Transverse colon (tissue), 4 donors: ENCODE measurements around the gene PF4V1.

Experiments used
- CTCF ChIP-seq, 5 experiments: fragments of 200-600 bp in 3 of 5; fragments of 450-650 bp in 2 of 5; sonication (generic) in 3 of 5; IDR thresholded peaks; 1 replicate in 2 of 5; 2 replicates in 3 of 5; pipeline ENCODE4 v1.5.1; 2016 to 2017; ENCODE audit warnings: antibody characterized with exemption in 5 of 5, inconsistent platforms in 3 of 5, mild to moderate bottlenecking in 2 of 5, moderate library complexity in 1 of 5
- POLR2AphosphoS5 ChIP-seq, 3 donors: sonication (generic); formaldehyde crosslinking; IDR thresholded peaks; one replicate each; pipeline ENCODE4 v1.6.1; 2016; ENCODE audit warnings: antibody characterized with exemption in 3 of 3

- TF ChIP-seq POLR2AphosphoS5 (IDR thresholded peaks at IDR 0.05) (no peak), CTCF (IDR thresholded peaks at IDR 0.05) (no peak)
Observed at GRCh38 chr4:73860917-73861316, 7.8 kb downstream of the PF4V1 start.
